DMS79 (cell line): Measurements from ENCODE around the gene MGMT.

Source experiments
- DNase-seq: peaks from one replicate; lab custom pipeline; 2025; lab: John Stamatoyannopoulos, UW

MGMT gene

DNA sequence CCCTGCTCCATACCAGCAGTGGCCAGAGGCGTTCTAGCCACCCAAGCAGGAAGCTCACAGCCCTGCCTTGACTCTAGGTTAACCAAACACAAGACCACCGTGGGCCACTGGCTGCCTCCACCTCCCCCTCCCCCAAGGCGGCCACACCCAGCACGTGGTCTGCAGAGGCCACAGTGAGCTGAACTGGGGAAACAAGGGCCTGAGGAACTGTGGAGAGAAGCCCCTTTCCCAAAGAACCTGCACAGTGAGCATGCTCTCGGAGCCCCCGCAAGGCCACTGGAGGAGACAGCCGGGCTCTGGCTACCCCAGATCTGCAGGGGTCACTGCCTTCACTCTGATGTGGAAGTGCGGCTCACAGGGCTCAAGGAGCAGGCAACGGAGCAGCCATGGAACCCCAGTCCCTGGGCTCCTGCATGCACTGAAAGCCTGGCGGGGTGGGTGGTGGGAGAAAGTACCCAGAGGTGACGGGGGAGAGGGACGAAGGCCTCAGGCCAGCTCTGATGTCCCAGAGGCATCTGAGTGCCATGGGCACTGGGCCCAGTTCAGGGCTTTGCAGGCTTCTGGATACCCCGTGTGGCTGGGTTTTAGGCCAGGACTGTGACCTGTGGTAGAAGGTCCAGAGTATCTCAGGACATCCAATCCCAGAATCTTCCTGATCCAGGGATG lies 307.8 kb downstream of the MGMT start:
- DNase-seq = no peak

DNA sequence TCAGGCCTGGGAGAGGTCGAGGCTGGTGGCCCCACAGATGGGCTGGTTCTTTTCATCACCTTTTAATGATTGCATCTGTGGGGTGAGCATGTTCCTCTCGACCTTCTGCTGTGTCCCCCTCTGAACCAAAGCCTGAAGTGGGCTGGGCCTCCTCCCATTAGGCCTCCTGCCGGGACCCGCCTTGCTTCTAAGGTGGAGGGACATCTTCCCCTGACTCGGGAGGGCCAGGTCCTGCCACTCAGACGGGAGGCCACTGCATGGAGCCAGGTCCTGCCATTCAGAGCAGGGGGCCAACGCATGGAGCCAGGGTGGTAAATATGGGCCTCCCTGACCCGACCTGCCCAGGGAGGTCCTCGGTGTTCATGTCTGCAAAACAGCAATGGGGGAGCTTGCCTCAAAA lies 308.6 kb downstream of the MGMT start:
- no peak for DNase-seq

DNA sequence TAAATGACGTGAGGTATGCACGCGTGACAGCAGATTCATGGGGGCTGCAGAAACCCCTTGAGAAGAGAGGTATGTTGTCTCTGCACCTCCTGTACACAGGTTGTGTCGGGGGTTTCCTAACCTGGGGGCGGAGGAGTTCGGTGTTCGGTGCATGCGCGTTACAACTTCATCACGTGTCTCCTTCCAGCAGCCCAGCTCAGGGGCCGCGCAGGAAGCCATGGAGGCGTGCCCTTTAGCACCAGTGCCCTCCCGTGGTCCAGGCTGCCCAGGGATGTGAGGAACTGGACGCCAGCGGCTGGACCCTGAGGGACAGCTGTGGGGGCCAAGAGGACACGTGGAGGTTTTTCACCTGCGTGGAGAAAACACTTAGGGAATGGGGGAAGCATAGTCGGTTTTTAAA lies 310.6 kb downstream of the MGMT start:
- no peak for DNase-seq

DNA sequence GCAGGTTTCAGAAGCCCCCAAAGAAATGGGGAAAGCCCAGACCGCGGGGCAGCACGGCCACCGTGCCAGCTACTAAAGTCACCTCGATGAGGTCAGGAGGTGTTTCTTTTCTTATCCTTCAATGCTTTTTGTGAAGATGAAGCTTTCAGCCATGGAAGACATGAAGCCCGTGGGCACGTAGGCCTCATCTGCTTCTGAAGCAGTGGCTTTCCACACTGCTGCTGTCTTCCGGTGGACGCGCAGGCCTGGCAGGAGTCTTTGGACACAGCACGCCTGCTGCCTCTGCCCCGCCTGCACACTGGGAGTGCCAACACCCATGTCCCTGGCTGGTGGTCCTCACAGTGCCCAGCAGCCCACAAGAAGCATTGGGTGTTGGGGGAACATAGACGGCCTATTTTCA lies 311.5 kb downstream of the MGMT start:
- DNase-seq = no peak

DNA sequence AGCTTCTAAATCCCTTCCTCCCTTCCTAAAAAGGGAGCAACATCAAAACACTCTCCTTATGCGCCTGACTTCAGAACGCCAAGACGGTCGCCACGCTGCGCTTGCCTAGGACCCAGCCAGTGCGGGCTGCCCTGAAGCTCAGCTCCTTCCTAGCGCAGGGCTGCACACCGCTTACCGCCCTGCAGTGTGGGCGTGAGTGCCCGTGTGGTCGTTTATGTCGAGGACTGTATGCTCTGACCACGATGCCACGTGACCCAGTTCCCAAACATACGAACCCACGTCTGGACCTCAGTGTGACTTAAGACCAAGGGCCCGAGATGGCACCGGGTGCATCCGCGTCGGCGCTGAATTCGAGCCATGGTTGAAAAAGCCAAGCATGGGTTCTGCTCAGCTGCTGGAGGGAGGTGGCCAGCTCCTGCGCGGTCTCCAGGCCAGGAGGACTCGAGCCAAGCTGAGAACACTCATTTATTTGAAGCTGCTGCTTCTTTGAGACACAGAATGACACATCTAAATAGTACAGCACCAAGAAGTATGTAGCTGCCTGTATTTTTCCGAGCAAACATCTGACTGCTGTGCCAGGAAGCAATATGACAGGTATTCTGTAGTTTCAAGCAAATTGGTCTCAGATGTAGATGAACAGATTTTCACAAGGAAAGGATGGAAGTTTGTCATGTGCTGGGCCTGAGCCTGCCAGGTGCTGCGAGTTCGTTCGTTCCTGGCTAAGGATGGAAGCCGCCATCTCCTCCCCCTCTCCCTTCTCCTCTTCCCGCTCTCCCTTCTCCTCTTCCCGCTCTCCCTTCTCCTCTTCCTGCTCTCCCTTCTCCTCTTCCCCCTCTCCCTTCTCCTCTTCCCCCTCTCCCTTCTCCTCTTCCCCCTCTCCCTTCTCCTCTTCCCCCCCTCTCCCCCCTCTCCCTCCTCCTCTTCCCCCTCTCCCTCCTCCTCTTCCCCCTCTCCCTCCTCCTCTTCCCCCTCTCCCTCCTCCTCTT lies 312.4 kb downstream of the MGMT start:
- DNase-seq = no peak

- no peak for DNase-seq
These were observed 313.2 kb downstream of the MGMT start for GRCh38 chr10:129780198-129780597.

GRCh38 chr10:129780901-129781795 lies 314.1 kb downstream of the MGMT start:
- DNase-seq = no peak

GRCh38 chr10:129784291-129784690 lies 317.2 kb downstream of the MGMT start:
- DNase-seq = no peak

DNA sequence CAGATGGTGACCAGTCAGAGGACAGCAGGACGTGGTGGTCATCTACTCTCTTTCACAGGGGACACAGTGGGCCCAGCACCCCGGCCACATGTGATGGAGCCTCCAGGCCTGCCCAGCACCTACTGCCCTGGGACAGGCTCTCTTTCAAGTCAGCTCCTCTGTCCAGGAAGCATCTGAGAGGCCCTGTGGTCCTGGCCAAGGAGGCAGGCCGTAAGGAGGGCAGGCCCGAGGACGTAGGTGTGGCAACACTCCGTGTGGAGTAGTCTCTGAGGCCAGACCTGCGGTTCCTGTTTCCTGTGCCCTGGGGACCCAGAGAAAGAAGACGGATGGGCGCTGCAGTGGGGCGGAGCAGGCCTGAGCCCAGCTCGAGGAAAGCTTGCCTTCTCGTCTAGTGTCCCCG lies 317.9 kb downstream of the MGMT start:
- DNase-seq = no peak

DNA sequence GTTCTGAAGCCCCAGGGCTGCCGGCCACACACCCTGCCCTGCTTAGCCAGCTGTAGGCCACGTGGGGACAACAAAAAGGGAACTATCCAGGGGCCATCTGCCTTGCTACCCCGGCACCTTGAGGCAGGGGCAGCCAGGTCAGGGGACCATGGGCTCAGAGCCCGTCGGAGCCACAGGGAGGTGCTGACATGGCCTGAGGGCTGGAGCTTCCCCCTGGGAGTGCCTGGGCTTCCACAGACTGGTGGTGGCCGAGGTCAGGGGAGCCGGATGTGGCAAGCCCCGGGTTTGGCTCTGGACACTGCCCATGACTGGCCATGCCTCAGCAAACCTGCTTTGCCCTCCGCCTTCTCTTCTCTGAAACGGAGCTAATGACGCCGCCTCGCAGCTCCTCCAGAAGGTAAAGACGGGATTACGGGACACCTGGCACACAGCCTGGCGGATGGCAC lies 318.5 kb downstream of the MGMT start:
- no peak for DNase-seq

DNA sequence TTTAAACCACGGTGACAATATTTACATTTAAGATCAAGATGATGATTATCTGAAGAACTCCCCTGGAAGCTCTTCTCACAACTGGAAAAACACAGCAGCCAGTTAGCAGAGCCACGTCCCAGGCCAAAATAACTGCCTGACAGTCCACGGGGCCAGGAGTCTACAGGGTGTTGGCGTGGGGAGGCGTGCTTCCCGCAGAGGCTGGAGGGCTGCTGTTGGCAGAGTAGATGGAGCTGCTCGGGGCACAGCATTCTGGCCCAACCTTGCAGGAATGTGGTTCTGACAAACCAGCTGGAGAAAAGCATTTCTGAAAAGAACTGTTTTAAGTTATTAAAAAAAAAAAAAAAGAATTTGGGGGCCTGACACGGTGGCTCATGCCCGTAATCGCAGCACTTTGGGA lies 319.2 kb downstream of the MGMT start:
- no peak for DNase-seq

DNA sequence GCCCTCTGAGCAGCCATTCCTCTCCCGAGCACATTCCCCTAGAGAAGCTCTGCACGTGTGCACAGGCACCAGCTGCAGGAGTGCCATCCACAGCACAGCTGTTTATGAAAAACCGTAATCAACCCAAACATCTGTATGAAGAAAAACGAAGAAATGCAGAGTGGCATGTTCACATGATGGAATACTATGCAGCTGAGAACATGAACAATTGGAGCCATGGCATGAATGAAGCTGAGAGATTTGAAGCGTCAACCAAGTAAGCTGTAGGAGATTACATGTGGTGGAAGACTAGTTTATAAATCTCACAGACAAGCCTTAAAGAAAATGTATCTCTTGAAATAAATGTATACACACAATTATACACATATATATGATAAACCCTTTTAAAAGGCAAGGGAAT lies 320.5 kb downstream of the MGMT start:
- DNase-seq = no peak

- DNase-seq = no peak
These were observed 321.2 kb downstream of the MGMT start for GRCh38 chr10:129788215-129788614.

DNA sequence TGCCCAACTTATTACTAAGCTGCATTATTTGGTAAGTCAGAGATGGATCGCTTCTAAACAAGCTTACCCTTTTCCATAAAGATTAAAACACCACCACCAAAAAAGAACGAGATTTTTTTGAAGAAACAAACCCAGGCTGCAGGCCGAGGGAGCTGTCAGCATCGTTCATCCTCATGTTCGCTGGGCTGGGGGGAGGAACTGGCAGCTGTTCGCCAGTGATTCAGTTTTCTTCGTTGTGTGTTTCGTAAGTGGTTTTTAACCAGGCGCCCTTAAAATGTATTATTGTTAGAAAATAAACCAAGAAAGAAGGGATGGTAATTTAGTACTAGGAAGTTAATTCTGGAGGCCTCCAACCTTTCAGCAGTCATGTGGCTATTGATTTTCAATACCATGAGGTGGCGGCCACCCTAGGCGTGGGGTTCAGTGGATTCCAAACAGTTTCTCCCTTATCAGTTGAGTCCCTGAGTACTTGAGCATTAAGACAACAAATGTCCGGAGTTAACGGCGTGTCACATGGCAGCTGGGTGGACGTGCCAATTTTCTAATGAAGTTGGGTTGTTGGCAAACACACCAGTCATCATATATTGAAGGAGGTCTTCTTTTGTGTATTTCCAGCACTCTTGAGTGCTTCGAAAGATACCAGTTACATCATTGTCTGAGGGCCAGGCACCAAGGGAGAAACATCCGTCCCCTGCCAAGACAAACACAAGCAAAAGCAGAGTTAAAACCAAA lies 323.8 kb downstream of the MGMT start:
- DNase-seq = no peak

DNA sequence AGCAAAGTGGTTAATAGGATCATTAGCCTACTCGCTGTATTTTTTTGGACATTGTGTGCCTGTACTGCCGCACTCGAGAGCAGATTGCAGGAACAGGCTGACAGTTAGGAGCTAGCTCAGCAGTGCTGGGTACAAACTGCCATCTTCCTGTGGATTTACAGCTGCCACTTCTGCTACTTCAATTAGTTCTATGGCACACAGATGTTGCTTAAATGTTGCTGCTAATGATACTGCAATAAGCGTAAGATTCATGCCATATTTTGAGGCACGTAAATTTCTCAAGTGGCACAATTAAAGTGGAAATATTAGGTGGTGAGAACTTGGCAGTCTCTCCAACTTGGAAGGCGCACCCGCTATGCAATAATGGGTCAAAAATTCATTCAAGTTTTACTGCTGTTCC lies 325.1 kb downstream of the MGMT start:
- no peak for DNase-seq

- DNase-seq = no peak
These were observed 325.8 kb downstream of the MGMT start for GRCh38 chr10:129792864-129793263.

DNA sequence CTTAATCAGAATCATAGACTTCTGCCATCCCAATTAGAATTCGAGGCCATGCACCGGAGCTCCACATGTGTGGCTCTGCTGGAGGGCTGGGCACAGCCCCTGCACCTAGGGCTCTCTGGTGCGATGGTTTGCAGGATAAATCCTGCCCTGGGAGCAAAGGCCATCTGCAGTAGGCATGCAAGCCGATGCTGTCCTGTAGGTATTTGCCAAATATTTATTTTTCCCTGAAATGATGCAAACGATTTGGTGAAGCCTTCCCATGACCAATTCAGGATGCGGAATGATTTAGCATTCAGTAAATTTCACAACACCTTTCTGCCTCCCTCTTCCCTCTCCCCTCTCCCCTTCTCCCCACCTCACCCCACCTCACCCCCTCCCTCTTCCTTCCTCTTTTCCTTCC lies 326.4 kb downstream of the MGMT start:
- DNase-seq = no peak

- DNase-seq = no peak
These were observed 327.0 kb downstream of the MGMT start for GRCh38 chr10:129793996-129794395.

DNA sequence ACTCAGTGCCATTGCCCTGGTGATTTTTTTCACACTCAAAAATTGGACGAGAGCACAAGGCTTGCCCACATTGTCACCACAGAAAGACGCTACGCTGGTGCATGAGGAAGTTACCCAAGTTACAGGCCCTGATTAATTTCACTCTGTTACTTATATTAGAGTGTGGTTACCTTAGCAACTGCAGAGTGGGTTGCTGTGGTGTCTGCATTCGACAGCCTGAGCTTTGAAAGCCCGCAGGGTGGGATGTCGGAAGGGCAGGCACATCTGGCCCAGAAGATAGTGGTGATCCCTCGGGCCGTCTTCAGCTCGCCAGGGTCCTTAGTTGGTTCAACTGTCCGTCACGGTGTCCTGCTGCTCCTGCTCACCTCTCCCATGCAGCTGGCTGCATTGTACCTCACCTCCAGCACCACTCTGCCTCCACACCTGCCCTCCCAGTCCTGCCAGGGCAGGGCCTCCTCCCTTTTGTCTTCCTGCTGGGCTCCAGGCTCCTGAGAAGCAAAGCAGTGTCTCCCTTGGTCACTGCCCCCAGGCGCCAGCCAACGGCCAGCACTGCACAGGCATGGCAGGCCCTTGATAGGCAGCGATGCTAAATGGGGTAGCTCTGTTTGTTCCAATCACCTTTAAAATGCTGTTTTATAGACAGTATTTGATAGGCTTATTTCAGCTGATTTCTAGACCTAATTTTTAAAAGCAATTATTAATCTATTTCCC lies 329.8 kb downstream of the MGMT start:
- DNase-seq = no peak

GRCh38 chr10:129799942-129800341 lies 332.9 kb downstream of the MGMT start:
- DNase-seq = no peak

DNA sequence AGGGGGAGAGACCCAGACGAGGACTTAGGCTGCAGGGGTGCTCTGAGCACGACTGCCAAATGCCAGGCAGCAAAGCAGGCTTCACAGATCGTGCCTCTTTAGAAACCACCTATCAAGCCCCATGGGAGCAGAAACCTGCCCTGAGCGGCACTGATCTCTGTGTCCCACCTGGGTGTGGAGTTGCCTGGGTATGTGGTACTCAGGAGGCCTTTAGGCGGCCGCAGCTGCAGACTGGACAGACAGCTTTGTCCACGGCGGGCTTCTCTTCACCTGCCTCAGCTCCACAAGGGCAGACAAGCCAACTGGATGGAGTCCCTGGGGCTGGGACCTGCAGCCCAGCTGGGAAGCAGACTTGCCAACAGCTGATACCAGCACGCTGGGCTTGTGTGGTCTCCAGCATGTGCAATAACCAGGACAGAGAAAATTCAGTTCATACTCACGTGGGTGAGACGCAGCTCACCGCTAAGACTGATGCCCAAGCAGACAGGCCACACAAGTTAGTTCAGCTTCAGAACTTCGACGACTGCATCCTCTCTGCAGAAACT lies 333.8 kb downstream of the MGMT start:
- DNase-seq = no peak
